Muscle layer of duodenum (tissue), 2 donors: ENCODE measurements around the gene SPON2.

Experiments used
- H3K27ac ChIP-seq: one replicate; pipeline ENCODE4 v1.7.0; 2013; ENCODE audit warnings: mild to moderate bottlenecking, low read length
- H3K27me3 ChIP-seq: one replicate; pipeline ENCODE4 v1.7.0; 2013; ENCODE audit warnings: low read depth, mild to moderate bottlenecking, control low read depth, low read length
- H3K36me3 ChIP-seq, 2 donors: one replicate each; pipeline ENCODE4 v1.7.0; 2013; ENCODE audit warnings: low read length in 2 of 2, control low read depth in 1 of 2, mild to moderate bottlenecking in 1 of 2; ENCODE audit not compliant: insufficient read depth in 2 of 2, control insufficient read depth in 1 of 2
- H3K4me1 ChIP-seq, 2 donors: one replicate each; pipeline ENCODE4 v1.7.0; 2013; ENCODE audit warnings: low read length in 2 of 2, mild to moderate bottlenecking in 2 of 2, control low read depth in 1 of 2, moderate library complexity in 1 of 2; ENCODE audit not compliant: insufficient read depth in 2 of 2, control insufficient read depth in 1 of 2
- H3K4me3 ChIP-seq, 2 donors: one replicate each; pipeline ENCODE4 v1.7.0; 2013; ENCODE audit warnings: low read length in 2 of 2, low read depth in 1 of 2, mild to moderate bottlenecking in 1 of 2
- H3K9me3 ChIP-seq, 2 donors: one replicate each; pipeline ENCODE4 v1.7.0; 2013; ENCODE audit warnings: low read length in 2 of 2, control low read depth in 1 of 2, mild to moderate bottlenecking in 1 of 2; ENCODE audit not compliant: control insufficient read depth in 1 of 2
- donor health status: healthy.

The SPON2 gene

GRCh38 chr4:1154523-1155182 lies 17.7 kb downstream of the SPON2 start:
- Histone ChIP-seq H3K4me3 (no peak overlapping the region), H3K36me3 (no peaks in the 10 kb centered on the region), H3K9me3 (peaks cover 0 to 10% of the 10 kb centered on the region in 2 donors), H3K4me1 (peaks cover 0 to 4% of the 10 kb centered on the region in 2 donors), H3K27ac (no peak overlapping the region), H3K27me3 (no peaks in the 10 kb centered on the region)

- Histone ChIP-seq H3K4me1 (peaks cover 0 to 4% of the 10 kb centered on the region in 2 donors), H3K9me3 (peaks cover 0 to 10% of the 10 kb centered on the region in 2 donors), H3K27ac (no peak overlapping the region), H3K4me3 (no peak overlapping the region), H3K27me3 (no peaks in the 10 kb centered on the region), H3K36me3 (no peaks in the 10 kb centered on the region)
Measured at GRCh38 chr4:1154126-1154522, 18.3 kb downstream of the SPON2 start.

- H3K9me3 ChIP-seq, result peaks cover 0 to 10% of the 10 kb centered on the region in 2 donors
- H3K4me1 ChIP-seq, result peaks cover 0 to 4% of the 10 kb centered on the region in 2 donors
- no peak overlapping the region for H3K4me3 ChIP-seq
- no peaks in the 10 kb centered on the region for H3K27me3 ChIP-seq
- H3K27ac ChIP-seq, result no peak overlapping the region
- no peaks in the 10 kb centered on the region for H3K36me3 ChIP-seq
Measured at GRCh38 chr4:1153567-1154090, 18.8 kb downstream of the SPON2 start.

GRCh38 chr4:1152290-1152689 lies 20.1 kb downstream of the SPON2 start:
- Histone ChIP-seq H3K27ac (no peak overlapping the region), H3K4me1 (peaks cover 0 to 4% of the 10 kb centered on the region in 2 donors)

GRCh38 chr4:1151541-1151940 lies 20.8 kb downstream of the SPON2 start:
- no peaks in the 10 kb centered on the region for H3K9me3 ChIP-seq
- H3K27ac ChIP-seq, result no peak overlapping the region
- no peaks in the 10 kb centered on the region for H3K27me3 ChIP-seq
- no peaks in the 10 kb centered on the region for H3K36me3 ChIP-seq
- peaks cover 0 to 4% of the 10 kb centered on the region in 2 donors for H3K4me1 ChIP-seq
- H3K4me3 ChIP-seq, result no peak overlapping the region

More at GRCh38 chr4:1152290-1152689, 20.1 kb downstream of the SPON2 start:
- no peaks in the 10 kb centered on the region for H3K36me3 ChIP-seq
- H3K27me3 ChIP-seq, result no peaks in the 10 kb centered on the region
- H3K9me3 ChIP-seq, result no peaks in the 10 kb centered on the region
- no peak overlapping the region for H3K4me3 ChIP-seq

- no peak overlapping the region for H3K4me3 ChIP-seq
- no peaks in the 10 kb centered on the region for H3K9me3 ChIP-seq
- peaks cover 0 to 4% of the 10 kb centered on the region in 2 donors for H3K4me1 ChIP-seq
- no peaks in the 10 kb centered on the region for H3K27me3 ChIP-seq
- no peak overlapping the region for H3K27ac ChIP-seq
- H3K36me3 ChIP-seq, result no peaks in the 10 kb centered on the region
Measured at GRCh38 chr4:1150875-1151274, 21.5 kb downstream of the SPON2 start.

GRCh38 chr4:1139860-1140259 lies 32.5 kb downstream of the SPON2 start:
- H3K27me3 ChIP-seq, result no peaks in the 10 kb centered on the region
- no peaks in the 10 kb centered on the region for H3K9me3 ChIP-seq
- no peak overlapping the region for H3K4me3 ChIP-seq
- H3K36me3 ChIP-seq, result no peaks in the 10 kb centered on the region
- H3K4me1 ChIP-seq, result peaks cover 0 to 4% of the 10 kb centered on the region in 2 donors
- H3K27ac ChIP-seq, result no peak overlapping the region

GRCh38 chr4:1137850-1138249 lies 34.5 kb downstream of the SPON2 start:
- H3K4me1 ChIP-seq, result peaks cover 0 to 4% of the 10 kb centered on the region in 2 donors
- H3K9me3 ChIP-seq, result no peaks in the 10 kb centered on the region
- no peak overlapping the region for H3K4me3 ChIP-seq
- no peaks in the 10 kb centered on the region for H3K36me3 ChIP-seq
- no peak overlapping the region for H3K27ac ChIP-seq
- H3K27me3 ChIP-seq, result no peaks in the 10 kb centered on the region

GRCh38 chr4:1137063-1137776 lies 35.2 kb downstream of the SPON2 start:
- Histone ChIP-seq H3K4me1 (peaks cover 0 to 4% of the 10 kb centered on the region in 2 donors), H3K27ac (no peak overlapping the region), H3K4me3 (peak overlapping the region; percentile 14 to 34), H3K9me3 (no peaks in the 10 kb centered on the region), H3K27me3 (no peaks in the 10 kb centered on the region), H3K36me3 (no peaks in the 10 kb centered on the region)

GRCh38 chr4:1136048-1136447 lies 36.3 kb downstream of the SPON2 start:
- Histone ChIP-seq H3K4me3 (no peak overlapping the region), H3K36me3 (no peaks in the 10 kb centered on the region), H3K4me1 (peaks cover 0 to 4% of the 10 kb centered on the region in 2 donors), H3K27me3 (no peaks in the 10 kb centered on the region), H3K9me3 (no peaks in the 10 kb centered on the region), H3K27ac (peak overlapping the region; percentile 16)

- Histone ChIP-seq H3K36me3 (no peaks in the 10 kb centered on the region), H3K27me3 (no peaks in the 10 kb centered on the region), H3K27ac (no peak overlapping the region), H3K4me3 (no peak overlapping the region), H3K4me1 (peaks cover 4% of the 10 kb centered on the region in 2 donors), H3K9me3 (no peaks in the 10 kb centered on the region)
Measured at GRCh38 chr4:1133033-1133432, 39.4 kb downstream of the SPON2 start.
